HG02970 (cell line): ENCODE measurements around the gene SYNE1.
A peak's percentile ranks its signal among the peaks of the same experiment; 100 is the strongest.
"Not testable (repeated sequence)": the region's sequence is repeated elsewhere in the genome, so short reads cannot be mapped to it uniquely, and the experiment has no call there.

Experiments
- ATAC-seq: cut with Tn5 transposase; IDR thresholded peaks from one replicate; pipeline ENCODE4 v1.9.1; 2021; ENCODE audit warnings: mild to moderate bottlenecking, moderate library complexity, moderate number of reproducible peaks; ENCODE audit not compliant: unreplicated experiment, low FRiP score

Gene SYNE1

GRCh38 chr6:152453421-152453820 lies 183.7 kb downstream of the SYNE1 start:
- ATAC-seq: no peak

GRCh38 chr6:152452639-152453038 lies 184.5 kb downstream of the SYNE1 start:
- no peak for ATAC-seq

GRCh38 chr6:152450519-152450918 lies 186.6 kb downstream of the SYNE1 start:
- no peak for ATAC-seq

GRCh38 chr6:152441902-152442301 lies 195.3 kb downstream of the SYNE1 start:
- no peak for ATAC-seq

GRCh38 chr6:152435816-152436215 lies 201.3 kb downstream of the SYNE1 start:
- no peak for ATAC-seq

GRCh38 chr6:152432758-152433157 lies 204.4 kb downstream of the SYNE1 start:
- ATAC-seq: no peak

- ATAC-seq: no peak
Observed at GRCh38 chr6:152428126-152428525, 209.0 kb downstream of the SYNE1 start.

GRCh38 chr6:152426276-152426675 lies 210.9 kb downstream of the SYNE1 start:
- ATAC-seq: no peak

- no peak for ATAC-seq
Observed at GRCh38 chr6:152423216-152424103, 213.7 kb downstream of the SYNE1 start.

- not testable (repeated sequence) for ATAC-seq
Observed at GRCh38 chr6:152421496-152421895, 215.7 kb downstream of the SYNE1 start.

GRCh38 chr6:152420696-152421095 lies 216.5 kb downstream of the SYNE1 start:
- no peak for ATAC-seq

GRCh38 chr6:152418551-152418950 lies 218.6 kb downstream of the SYNE1 start:
- no peak for ATAC-seq

GRCh38 chr6:152416652-152417051 lies 220.5 kb downstream of the SYNE1 start:
- ATAC-seq: no peak

- ATAC-seq: peak; percentile 22
Observed at GRCh38 chr6:152404936-152405595, 232.1 kb downstream of the SYNE1 start.

GRCh38 chr6:152404086-152404857 lies 232.9 kb downstream of the SYNE1 start:
- ATAC-seq: peak; percentile 56

- ATAC-seq: no peak
Observed at GRCh38 chr6:152402791-152403190, 234.4 kb downstream of the SYNE1 start.

- ATAC-seq: no peak
Observed at GRCh38 chr6:152401978-152402377, 235.2 kb downstream of the SYNE1 start.

GRCh38 chr6:152399399-152399798 lies 237.8 kb downstream of the SYNE1 start:
- no peak for ATAC-seq

- no peak for ATAC-seq
Observed at GRCh38 chr6:152398993-152399392, 238.2 kb downstream of the SYNE1 start.

- ATAC-seq: no peak
Observed at GRCh38 chr6:152398316-152398715, 238.8 kb downstream of the SYNE1 start.

- no peak for ATAC-seq
Observed at GRCh38 chr6:152394303-152394702, 242.9 kb downstream of the SYNE1 start.
